ENCODE results near the gene PCNT. TPM values are rescaled to one million over a fixed set of nuclear protein-coding genes. Genes with fewer than 3 reads are reported as not detected.

Gene PCNT
- total and polyA plus RNA-seq, 2 experiments from 2014 or later = 14.9 to 23.8 TPM

DNA sequence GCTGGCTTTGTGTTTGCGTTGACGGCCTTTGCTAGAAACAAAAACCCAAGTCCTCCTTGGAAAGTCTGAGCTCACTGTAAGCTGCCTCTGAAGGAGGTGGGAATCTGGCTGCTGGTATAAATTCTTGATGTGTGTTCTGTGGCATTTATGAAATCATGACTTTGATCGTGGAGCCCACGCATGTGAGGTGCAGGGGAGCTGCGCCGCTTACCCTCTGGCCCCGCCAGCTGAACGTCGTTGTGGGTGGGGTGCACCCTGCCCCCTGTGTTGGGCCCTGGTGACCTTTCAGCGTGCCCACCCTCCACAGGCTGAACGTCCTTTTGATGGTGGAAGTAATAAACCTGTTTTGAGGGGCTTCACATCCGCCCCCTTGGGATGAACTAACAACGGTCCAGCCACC is 113.6 kb downstream of the PCNT start:
- Histone ChIP-seq H3K4me3 (no peak overlapping the region), H3K4me2 (ENCODE audit: unreplicated experiment) (no peak overlapping the region), H2AFZ (no peak overlapping the region), H3K79me2 (ENCODE audit: insufficient read depth) (no peaks in the 10 kb centered on the region), H3K9me3 (ENCODE audit: low read depth) (no peaks in the 10 kb centered on the region), H4K20me1 (ENCODE audit: insufficient read depth) (no peaks in the 10 kb centered on the region), H3K36me3 (ENCODE audit: low read depth) (peaks cover 20% of the 10 kb centered on the region; the same call in 1 of the 2 replicates), H3K4me1 (ENCODE audit: insufficient read depth) (no peaks in the 10 kb centered on the region), H3K27me3 (replicated peaks; ENCODE audit: insufficient read depth) (no peaks in the 10 kb centered on the region), H3K9me2 (ENCODE audit: insufficient read depth) (no peaks in the 10 kb centered on the region), H3F3A (ENCODE audit: insufficient read depth) (no peaks in the 10 kb centered on the region), H3K27ac (no peak overlapping the region), H3K9ac (no peak overlapping the region)
- WGBS, 2 experiments (ENCODE audit: low coverage in 1 of 2, low lambda C conversion rate in 2 of 2, missing lambda C conversion rate in 2 of 2) = 86 to 88% methylated on average over 13 of the region's 13 CpGs
- in situ Hi-C loops (cut with MboI) = no loop called here
- no peak for DNase-seq
- TF ChIP-seq EZH2phosphoT487 (IDR thresholded peaks at IDR 0.05; ENCODE audit: insufficient read depth, low read depth) = no peak
- no peak for TF ChIP-seq EZH2 (IDR thresholded peaks at IDR 0.05; ENCODE audit: insufficient read depth, poor library complexity, severe bottlenecking)

DNA sequence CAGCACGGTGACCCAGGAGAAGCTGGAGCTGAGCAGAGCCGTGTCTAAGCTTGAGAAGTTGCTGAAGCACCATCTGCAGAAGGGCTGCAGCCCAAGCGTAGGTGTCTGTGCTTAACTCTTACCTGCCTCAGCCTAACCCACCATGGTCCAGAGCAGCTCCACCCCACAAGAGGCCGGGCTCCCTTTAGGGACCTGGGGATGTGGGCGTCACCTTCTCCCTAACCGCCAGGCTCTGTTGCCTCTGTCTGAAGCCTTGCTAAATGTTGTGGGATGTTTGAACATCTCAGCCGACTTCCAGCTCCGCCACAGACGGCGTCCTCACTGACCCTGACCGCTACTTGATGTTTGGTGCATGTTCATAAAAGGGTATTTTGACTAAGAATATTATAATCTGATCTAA is 114.3 kb downstream of the PCNT start:
- Histone ChIP-seq H3K9me3 (ENCODE audit: low read depth) (no peaks in the 10 kb centered on the region), H3K79me2 (ENCODE audit: insufficient read depth) (no peaks in the 10 kb centered on the region), H4K20me1 (ENCODE audit: insufficient read depth) (no peaks in the 10 kb centered on the region), H3F3A (ENCODE audit: insufficient read depth) (no peaks in the 10 kb centered on the region), H3K4me2 (ENCODE audit: unreplicated experiment) (no peak overlapping the region), H3K4me3 (no peak overlapping the region), H3K27me3 (replicated peaks; ENCODE audit: insufficient read depth) (no peaks in the 10 kb centered on the region), H3K9ac (no peak overlapping the region), H3K4me1 (ENCODE audit: insufficient read depth) (no peaks in the 10 kb centered on the region), H2AFZ (no peak overlapping the region), H3K9me2 (ENCODE audit: insufficient read depth) (no peaks in the 10 kb centered on the region), H3K27ac (no peak overlapping the region), H3K36me3 (ENCODE audit: low read depth) (peaks cover 20% of the 10 kb centered on the region; the same call in 1 of the 2 replicates)
- DNase-seq = no peak
- no peak for TF ChIP-seq EZH2 (IDR thresholded peaks at IDR 0.05; ENCODE audit: insufficient read depth, poor library complexity, severe bottlenecking)
- in situ Hi-C loops (cut with MboI) = no loop called here
- WGBS, 2 experiments (ENCODE audit: low coverage in 1 of 2, low lambda C conversion rate in 2 of 2, missing lambda C conversion rate in 2 of 2) = 94 to 95% methylated on average over 11 of the region's 11 CpGs

DNA sequence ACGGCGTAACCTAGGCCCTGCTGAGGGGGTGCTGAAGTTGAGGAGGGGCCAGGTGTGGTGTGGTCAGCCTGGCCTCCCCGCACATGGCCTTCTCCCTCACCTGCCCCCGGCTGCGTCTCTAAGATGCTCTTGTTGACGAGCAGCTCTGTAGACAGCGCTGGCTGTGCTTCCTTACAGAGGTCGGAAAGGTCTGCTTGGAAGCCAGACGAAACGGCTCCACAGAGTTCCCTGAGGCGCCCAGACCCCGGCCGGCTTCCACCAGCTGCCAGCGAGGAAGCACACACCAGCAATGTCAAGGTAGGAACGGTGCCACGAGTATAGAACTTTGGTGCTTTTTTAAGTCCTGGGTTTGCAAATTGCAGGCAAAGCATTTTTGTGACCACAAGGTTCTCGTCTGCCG is 116.0 kb downstream of the PCNT start:
- no peak for DNase-seq
- Histone ChIP-seq H3K4me3 (no peak overlapping the region), H3K27ac (no peak overlapping the region), H2AFZ (no peak overlapping the region), H3K9ac (no peak overlapping the region), H3K4me2 (ENCODE audit: unreplicated experiment) (no peak overlapping the region), H3K27me3 (replicated peaks; ENCODE audit: insufficient read depth) (no peaks in the 10 kb centered on the region), H3K79me2 (ENCODE audit: insufficient read depth) (no peaks in the 10 kb centered on the region), H3K4me1 (ENCODE audit: insufficient read depth) (no peaks in the 10 kb centered on the region), H3K9me2 (ENCODE audit: insufficient read depth) (no peaks in the 10 kb centered on the region), H3F3A (ENCODE audit: insufficient read depth) (no peaks in the 10 kb centered on the region), H3K36me3 (ENCODE audit: low read depth) (peaks cover 23% of the 10 kb centered on the region; the same call in 1 of the 2 replicates), H4K20me1 (ENCODE audit: insufficient read depth) (no peaks in the 10 kb centered on the region), H3K9me3 (ENCODE audit: low read depth) (no peaks in the 10 kb centered on the region)
- WGBS, 2 experiments (ENCODE audit: low coverage in 1 of 2, low lambda C conversion rate in 2 of 2, missing lambda C conversion rate in 2 of 2) = 91% methylated on average over 18 of the region's 18 CpGs
- in situ Hi-C loops (cut with MboI) = no loop called here
- TF ChIP-seq EZH2phosphoT487 (IDR thresholded peaks at IDR 0.05; ENCODE audit: insufficient read depth, low read depth) = no peak
- no peak for TF ChIP-seq EZH2 (IDR thresholded peaks at IDR 0.05; ENCODE audit: insufficient read depth, poor library complexity, severe bottlenecking)

DNA sequence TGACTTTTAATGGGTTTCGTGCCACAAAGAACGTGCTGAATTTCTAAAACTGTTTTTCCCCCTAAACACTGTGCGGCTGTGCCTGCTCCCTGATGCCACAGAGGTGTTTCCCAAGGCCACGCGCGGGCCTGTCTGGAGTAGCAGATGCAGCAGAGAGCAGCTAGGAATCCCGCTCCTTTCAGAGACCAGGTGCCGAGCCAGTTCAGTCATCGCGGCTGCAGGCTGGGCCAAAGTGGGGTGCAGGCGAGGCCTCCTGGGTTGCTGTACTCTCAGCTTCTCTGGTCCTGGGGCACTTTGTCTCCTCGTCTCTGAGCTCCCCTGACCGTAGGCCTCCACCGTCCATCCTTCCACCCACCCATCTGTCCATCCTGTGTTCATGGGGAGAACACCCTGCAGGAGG is 117.4 kb downstream of the PCNT start:
- no peaks in the 10 kb centered on the region for H4K20me1 ChIP-seq (ENCODE audit: insufficient read depth)
- TF ChIP-seq EZH2phosphoT487 (IDR thresholded peaks at IDR 0.05; ENCODE audit: insufficient read depth, low read depth) (no peak), EZH2 (IDR thresholded peaks at IDR 0.05; ENCODE audit: insufficient read depth, poor library complexity, severe bottlenecking) (no peak)
- no peak overlapping the region for H3K4me2 ChIP-seq (ENCODE audit: unreplicated experiment)
- no peak overlapping the region for H3K27ac ChIP-seq
- H3K4me1 ChIP-seq (ENCODE audit: insufficient read depth) = no peaks in the 10 kb centered on the region
- peaks cover 6% of the 10 kb centered on the region; the same call in 1 of the 2 replicates for H3F3A ChIP-seq (ENCODE audit: insufficient read depth)
- WGBS, 2 experiments (ENCODE audit: low coverage in 1 of 2, low lambda C conversion rate in 2 of 2, missing lambda C conversion rate in 2 of 2) = 95 to 96% methylated on average over 14 of the region's 14 CpGs
- no peaks in the 10 kb centered on the region for H3K9me3 ChIP-seq (ENCODE audit: low read depth)
- H3K36me3 ChIP-seq (ENCODE audit: low read depth) = peaks cover 30% of the 10 kb centered on the region
- no peaks in the 10 kb centered on the region for H3K79me2 ChIP-seq (ENCODE audit: insufficient read depth)
- H3K9me2 ChIP-seq (ENCODE audit: insufficient read depth) = no peaks in the 10 kb centered on the region
- no peaks in the 10 kb centered on the region for H3K27me3 ChIP-seq (replicated peaks; ENCODE audit: insufficient read depth)
- no peak overlapping the region for H3K4me3 ChIP-seq
- in situ Hi-C loops (cut with MboI) = no loop called here
- no peak overlapping the region for H2AFZ ChIP-seq
- no peak overlapping the region for H3K9ac ChIP-seq
- no peak for DNase-seq

DNA sequence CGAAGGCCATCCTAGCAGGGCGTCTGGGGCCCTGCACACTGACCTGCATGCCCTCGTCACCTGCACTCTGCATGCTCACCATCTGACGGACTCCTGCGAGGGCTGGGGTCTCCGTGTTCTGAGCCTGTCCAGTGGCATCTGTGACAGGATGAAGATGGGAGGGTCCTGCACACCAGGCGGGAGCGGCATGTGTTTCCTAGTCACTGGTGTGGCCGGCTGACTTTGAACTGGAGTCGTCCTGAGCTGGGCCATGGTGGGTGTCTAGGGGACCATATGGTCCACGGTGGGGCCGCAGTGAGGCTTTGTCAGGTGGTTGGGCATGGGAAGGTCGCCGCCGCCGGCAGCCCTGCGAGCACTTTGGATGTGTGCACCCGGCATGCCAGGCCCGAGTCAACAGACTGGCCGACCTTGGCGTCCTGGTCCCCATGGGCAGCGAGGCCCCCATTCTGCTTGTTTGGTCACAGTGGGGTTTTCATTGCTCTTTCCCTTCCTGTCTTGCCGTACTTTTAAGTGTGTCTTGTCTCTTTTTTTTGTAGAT is 118.1 kb downstream of the PCNT start:
- no peak for TF ChIP-seq EZH2 (IDR thresholded peaks at IDR 0.05; ENCODE audit: insufficient read depth, poor library complexity, severe bottlenecking)
- no peak for TF ChIP-seq EZH2phosphoT487 (IDR thresholded peaks at IDR 0.05; ENCODE audit: insufficient read depth, low read depth)
- Histone ChIP-seq H3K9ac (no peak overlapping the region), H3K36me3 (ENCODE audit: low read depth) (peaks cover 30% of the 10 kb centered on the region), H4K20me1 (ENCODE audit: insufficient read depth) (no peaks in the 10 kb centered on the region), H3K9me2 (ENCODE audit: insufficient read depth) (no peaks in the 10 kb centered on the region), H2AFZ (no peak overlapping the region), H3K27ac (no peak overlapping the region), H3K9me3 (ENCODE audit: low read depth) (no peaks in the 10 kb centered on the region), H3K4me3 (no peak overlapping the region), H3K4me1 (ENCODE audit: insufficient read depth) (no peaks in the 10 kb centered on the region), H3K79me2 (ENCODE audit: insufficient read depth) (no peaks in the 10 kb centered on the region), H3K4me2 (ENCODE audit: unreplicated experiment) (no peak overlapping the region), H3K27me3 (replicated peaks; ENCODE audit: insufficient read depth) (no peaks in the 10 kb centered on the region), H3F3A (ENCODE audit: insufficient read depth) (peaks cover 6% of the 10 kb centered on the region; the same call in 1 of the 2 replicates)
- in situ Hi-C loops (cut with MboI) = no loop called here
- no peak for DNase-seq
- WGBS, 2 experiments (ENCODE audit: low coverage in 1 of 2, low lambda C conversion rate in 2 of 2, missing lambda C conversion rate in 2 of 2) = 89 to 92% methylated on average over 20 to 23 of the region's 23 CpGs

All from GM23248 (cell line).